Body of pancreas (tissue), 4 donors: ENCODE measurements around the gene POLD2.

Experiments used
- CTCF ChIP-seq, 7 experiments: fragments of 450-650 bp in 4 of 7; fragments of 200-600 bp in 3 of 7; sonication (generic) in 3 of 7; IDR thresholded peaks; one replicate each; pipeline ENCODE4 v1.5.1; 2016 to 2019; ENCODE audit warnings: antibody characterized with exemption in 7 of 7
- POLR2A ChIP-seq, 3 donors: fragments of 450-650 bp; IDR thresholded peaks; one replicate each; pipeline ENCODE4 v1.6.1; 2016; ENCODE audit warnings: antibody characterized with exemption in 3 of 3, mild to moderate bottlenecking in 2 of 3

GRCh38 chr7:44083796-44084195 is 39.6 kb downstream of the POLD2 start:
- no peak for TF ChIP-seq CTCF (IDR thresholded peaks at IDR 0.05)
- TF ChIP-seq POLR2A (IDR thresholded peaks at IDR 0.05), result no peak
